HUES6 (cell line): ENCODE results near the gene ABI1.

Experiments used
- H3K27ac ChIP-seq: 2 replicates; pipeline ENCODE4 v1.7.0; 2013; ENCODE audit warnings: low read depth, mild to moderate bottlenecking, low read length, inconsistent platforms
- H3K27me3 ChIP-seq: 2 replicates; pipeline ENCODE4 v1.6.1; 2013; ENCODE audit warnings: low read length; ENCODE audit not compliant: control insufficient read depth, insufficient read depth
- H3K36me3 ChIP-seq: 2 replicates; pipeline ENCODE4 v1.6.1; 2013; ENCODE audit warnings: low read length; ENCODE audit not compliant: control insufficient read depth, insufficient read depth
- H3K4me1 ChIP-seq: 2 replicates; pipeline ENCODE4 v1.6.1; 2013; ENCODE audit warnings: low read length; ENCODE audit not compliant: control insufficient read depth, insufficient read depth
- H3K4me3 ChIP-seq: 2 replicates; pipeline ENCODE4 v1.5.1; 2013; ENCODE audit warnings: low read depth, low read length
- H3K9ac ChIP-seq: one replicate; pipeline ENCODE4 v1.6.1; 2013; ENCODE audit warnings: mild to moderate bottlenecking, low read length
- H3K9me3 ChIP-seq: 2 replicates; pipeline ENCODE4 v1.6.1; 2013; ENCODE audit warnings: low read depth, low read length; ENCODE audit not compliant: control insufficient read depth, insufficient read depth

The ABI1 gene

GRCh38 chr10:26729395-26729794, 131.4 kb downstream of the ABI1 start:
- Histone ChIP-seq H3K36me3 (peaks cover 72% of the 10 kb centered on the region), H3K27me3 (no peaks in the 10 kb centered on the region), H3K9ac (no peak overlapping the region), H3K27ac (no peak overlapping the region), H3K4me3 (no peak overlapping the region), H3K4me1 (peaks cover 4% of the 10 kb centered on the region; the same call in 1 of the 2 replicates), H3K9me3 (no peaks in the 10 kb centered on the region)

GRCh38 chr10:26728957-26729356, 131.8 kb downstream of the ABI1 start:
- Histone ChIP-seq H3K4me1 (0 out of 2 replicates have a peak, but pooled peaks cover under 1% of the 10 kb centered on the region), H3K27me3 (no peaks in the 10 kb centered on the region), H3K9ac (no peak overlapping the region), H3K27ac (no peak overlapping the region), H3K36me3 (peaks cover 72% of the 10 kb centered on the region), H3K9me3 (no peaks in the 10 kb centered on the region), H3K4me3 (no peak overlapping the region)

- peaks cover 66% of the 10 kb centered on the region for H3K36me3 ChIP-seq
- H3K4me3 ChIP-seq, result no peak overlapping the region
These were observed 133.8 kb downstream of the ABI1 start for GRCh38 chr10:26727005-26727404.

DNA sequence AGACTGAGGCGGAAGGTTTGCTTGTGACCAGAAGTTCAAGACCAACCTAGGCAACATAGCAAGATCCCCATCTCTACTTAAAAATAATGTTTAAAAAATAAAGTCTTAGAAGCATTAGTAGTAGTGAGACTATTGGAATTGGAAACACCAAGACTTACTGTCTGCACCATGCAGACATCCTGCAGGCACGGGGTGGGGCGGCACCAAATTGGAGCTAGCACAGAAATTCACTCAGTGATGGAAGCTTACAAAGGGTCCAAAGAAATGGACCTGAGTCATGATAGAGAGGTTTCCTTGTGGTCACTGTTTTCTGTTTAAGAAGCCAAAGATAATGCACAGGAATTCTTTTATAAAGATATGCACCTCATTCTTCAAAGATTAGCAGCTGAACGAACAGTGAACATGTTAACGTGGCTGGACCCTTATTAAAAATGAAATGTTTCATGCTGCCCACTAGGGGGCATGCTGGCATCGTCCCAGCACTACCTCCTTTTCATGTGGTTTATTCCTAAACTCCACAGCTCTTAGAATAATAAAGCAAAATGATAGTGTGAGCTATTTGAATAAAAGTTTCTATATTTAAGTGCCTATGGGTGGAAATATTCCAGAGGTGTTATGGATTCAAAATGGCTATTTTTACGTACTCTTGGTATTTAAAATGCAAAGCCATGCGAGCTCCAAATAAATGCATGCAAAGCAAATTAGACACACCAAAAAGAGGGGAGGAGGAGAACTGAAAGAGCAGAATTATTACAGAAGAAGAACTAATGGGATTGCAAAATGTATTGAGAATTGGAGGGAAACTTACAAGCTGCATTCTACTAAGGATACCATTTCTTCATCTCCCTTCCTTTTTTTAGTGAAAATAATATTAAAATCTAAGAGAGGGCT, 134.7 kb downstream of the ABI1 start:
- no peak overlapping the region for H3K4me3 ChIP-seq

More at GRCh38 chr10:26727005-26727404, 133.8 kb downstream of the ABI1 start:
- Histone ChIP-seq H3K9me3 (no peaks in the 10 kb centered on the region), H3K27me3 (no peaks in the 10 kb centered on the region), H3K9ac (no peak overlapping the region), H3K27ac (no peak overlapping the region), H3K4me1 (no peaks in the 10 kb centered on the region)

DNA sequence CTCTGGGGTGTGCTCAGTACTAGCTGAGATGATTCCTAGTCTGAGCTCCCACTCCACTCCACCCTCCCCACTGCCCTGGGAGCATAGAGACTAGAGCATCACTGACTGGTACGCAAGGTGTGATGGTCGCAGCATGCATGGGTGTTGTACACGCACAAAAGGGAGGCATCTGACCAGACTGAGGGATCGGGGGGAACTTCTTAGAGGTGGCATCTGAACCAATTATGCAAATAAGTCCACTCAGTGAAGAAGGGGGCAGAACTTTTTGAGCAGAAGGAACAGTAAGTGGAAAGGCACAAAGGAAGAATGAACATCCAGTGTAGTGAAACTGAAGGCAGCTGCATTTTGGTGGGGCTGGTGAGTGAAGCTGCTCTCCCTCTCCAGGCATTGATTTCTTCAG, 137.7 kb downstream of the ABI1 start:
- peaks cover 71% of the 10 kb centered on the region for H3K36me3 ChIP-seq
- no peaks in the 10 kb centered on the region for H3K4me1 ChIP-seq
- H3K4me3 ChIP-seq, result no peak overlapping the region
- no peak overlapping the region for H3K27ac ChIP-seq
- H3K27me3 ChIP-seq, result no peaks in the 10 kb centered on the region
- H3K9me3 ChIP-seq, result no peaks in the 10 kb centered on the region
- H3K9ac ChIP-seq, result no peak overlapping the region

More for the DNA sequence above, 134.7 kb downstream of the ABI1 start:
- H3K4me1 ChIP-seq, result no peaks in the 10 kb centered on the region
- H3K9ac ChIP-seq, result no peak overlapping the region
- no peak overlapping the region for H3K27ac ChIP-seq
- H3K9me3 ChIP-seq, result no peaks in the 10 kb centered on the region
- H3K27me3 ChIP-seq, result no peaks in the 10 kb centered on the region
- H3K36me3 ChIP-seq, result peaks cover 66% of the 10 kb centered on the region

GRCh38 chr10:26721561-26721960, 139.2 kb downstream of the ABI1 start:
- no peak overlapping the region for H3K27ac ChIP-seq
- H3K36me3 ChIP-seq, result peaks cover 72% of the 10 kb centered on the region
- H3K4me1 ChIP-seq, result no peaks in the 10 kb centered on the region
- no peaks in the 10 kb centered on the region for H3K9me3 ChIP-seq
- no peak overlapping the region for H3K4me3 ChIP-seq
- H3K9ac ChIP-seq, result no peak overlapping the region
- H3K27me3 ChIP-seq, result no peaks in the 10 kb centered on the region

DNA sequence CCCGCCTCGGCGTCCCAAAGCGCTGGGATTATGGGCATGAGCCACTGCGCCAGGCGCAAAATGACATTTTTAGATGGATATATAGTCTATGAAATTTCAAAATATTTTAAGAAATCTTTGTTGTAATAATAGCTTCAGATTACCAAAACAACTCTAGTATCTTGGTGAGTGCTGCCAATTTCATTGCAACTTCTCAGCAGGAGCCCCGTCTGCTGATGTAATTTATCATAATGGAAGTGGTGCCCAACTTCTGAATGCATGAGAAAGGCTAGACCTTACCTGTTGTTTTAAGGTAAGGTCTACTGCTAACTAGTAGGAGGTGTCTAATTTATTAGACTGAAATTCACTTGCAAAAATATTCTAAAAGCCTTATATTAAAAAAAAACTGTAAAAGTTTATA, 143.3 kb downstream of the ABI1 start:
- H3K4me1 ChIP-seq, result no peaks in the 10 kb centered on the region
- no peaks in the 10 kb centered on the region for H3K27me3 ChIP-seq
- H3K27ac ChIP-seq, result no peak overlapping the region
- no peak overlapping the region for H3K9ac ChIP-seq
- H3K4me3 ChIP-seq, result no peak overlapping the region
- no peaks in the 10 kb centered on the region for H3K9me3 ChIP-seq
- H3K36me3 ChIP-seq, result peaks cover 63% of the 10 kb centered on the region

GRCh38 chr10:26715137-26715487, 145.6 kb downstream of the ABI1 start:
- Histone ChIP-seq H3K9me3 (no peaks in the 10 kb centered on the region), H3K4me1 (no peaks in the 10 kb centered on the region), H3K27ac (no peak overlapping the region), H3K27me3 (no peaks in the 10 kb centered on the region), H3K36me3 (peaks cover 51% of the 10 kb centered on the region), H3K4me3 (no peak overlapping the region), H3K9ac (no peak overlapping the region)

GRCh38 chr10:26714415-26715136, 146.2 kb downstream of the ABI1 start:
- Histone ChIP-seq H3K27me3 (no peaks in the 10 kb centered on the region), H3K36me3 (peaks cover 47% of the 10 kb centered on the region)

DNA sequence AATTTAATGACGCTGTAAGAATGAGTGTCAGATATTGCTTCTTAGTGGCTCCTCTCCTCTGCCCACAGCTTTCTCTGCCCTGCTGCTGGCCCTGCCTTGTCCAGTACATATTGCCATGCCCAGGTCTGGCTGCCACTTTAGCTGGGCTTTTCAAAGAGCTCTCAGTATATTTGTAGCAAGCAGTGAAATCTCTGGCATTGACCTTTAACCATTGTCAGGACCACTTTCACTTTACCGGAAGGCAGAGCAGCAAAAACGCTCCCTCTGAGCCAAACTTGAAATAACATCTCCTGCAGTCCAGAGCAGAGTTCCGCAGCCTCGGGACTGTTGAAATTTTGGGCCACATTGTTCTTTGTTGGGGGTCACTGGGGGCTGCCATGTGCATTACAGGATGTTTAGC, 149.4 kb downstream of the ABI1 start:
- no peaks in the 10 kb centered on the region for H3K4me1 ChIP-seq
- H3K27me3 ChIP-seq, result no peaks in the 10 kb centered on the region
- H3K36me3 ChIP-seq, result peaks cover 56% of the 10 kb centered on the region
- no peak overlapping the region for H3K4me3 ChIP-seq
- H3K9me3 ChIP-seq, result no peaks in the 10 kb centered on the region
- no peak overlapping the region for H3K27ac ChIP-seq
- no peak overlapping the region for H3K9ac ChIP-seq

More at GRCh38 chr10:26714415-26715136, 146.2 kb downstream of the ABI1 start:
- Histone ChIP-seq H3K4me3 (no peak overlapping the region), H3K9ac (peak overlapping the region; percentile 26), H3K4me1 (no peaks in the 10 kb centered on the region), H3K27ac (no peak overlapping the region), H3K9me3 (no peaks in the 10 kb centered on the region)

- Histone ChIP-seq H3K4me3 (no peak overlapping the region), H3K9ac (no peak overlapping the region), H3K4me1 (no peaks in the 10 kb centered on the region), H3K9me3 (no peaks in the 10 kb centered on the region), H3K36me3 (peaks cover 59% of the 10 kb centered on the region), H3K27ac (no peak overlapping the region), H3K27me3 (no peaks in the 10 kb centered on the region)
These were observed 153.8 kb downstream of the ABI1 start for GRCh38 chr10:26706936-26707335.
